HepG2 (cell line): ENCODE data around the gene PDZD8. TPM values are rescaled to one million over a fixed set of nuclear protein-coding genes. Genes with fewer than 3 reads are reported as not detected.

Source experiments
- ATAC-seq: fragments of 200-7000 bp; cut with Tn5 transposase; 3 replicates; pipeline ENCODE4 v1.9.1; 2020; ENCODE audit warnings: mild to moderate bottlenecking, moderate library complexity
- BruUV-seq: library from RNA; stranded (reverse); fragments of 400-500 nt; replicated peaks from 2 replicates; lab custom pipeline; 2021; lab: Mats Ljungman, UMichigan
- CTCF ChIA-PET: fragments of 300-600 bp; formaldehyde crosslinking; extraction: SDS; loops from one replicate; lab custom pipeline; 2021; ENCODE audit warnings: low total read pairs, inconsistent platforms, low intra/inter-chr PET ratio; lab: Yijun Ruan, JAX
- POLR2A ChIA-PET: fragments of 350-600 bp; sonication (Branson Sonifier 250); formaldehyde crosslinking; loops from one replicate; lab custom pipeline; 2020; ENCODE audit warnings: antibody characterized with exemption, inconsistent platforms; lab: Yijun Ruan, JAX
- DNase-seq: peaks from one replicate; pipeline ENCODE4 v3.0.0-alpha.2; 2015; ENCODE audit warnings: low spot score
- FAIRE-seq: peaks from 3 replicates; lab custom pipeline; 2011; peaks lifted over from hg19 to GRCh38; lab: Jason Lieb, UNC
- H2AFZ ChIP-seq: one replicate; pipeline ENCODE4 v1.6.1; 2011; ENCODE audit warnings: low read length, inconsistent platforms
- H3K27ac ChIP-seq: fragments of 300-600 bp; 3 replicates; pipeline ENCODE4 v1.8.0; 2011; ENCODE audit warnings: mixed run types, mild to moderate bottlenecking, mixed read lengths, low read length, inconsistent platforms; ENCODE audit not compliant: insufficient read depth; ENCODE audit errors: extremely low read length
- H3K27me3 ChIP-seq, 2 experiments: fragments of 200-600 bp in 1 of 2; 2 replicates in 1 of 2; 3 replicates in 1 of 2; pipeline versions ENCODE4 v1.6.0 to v1.8.0; 2011; ENCODE audit warnings: low read length in 2 of 2, mild to moderate bottlenecking in 2 of 2, moderate library complexity in 2 of 2, inconsistent platforms in 1 of 2; ENCODE audit not compliant: insufficient read depth in 2 of 2, control insufficient read depth in 1 of 2
- H3K36me3 ChIP-seq, 2 experiments: fragments of 200-600 bp in 1 of 2; replicated peaks in 1 of 2; 2 replicates in 1 of 2; 3 replicates in 1 of 2; pipeline versions ENCODE4 v1.5.1 to v1.8.0; 2011; ENCODE audit warnings: low read length in 2 of 2, inconsistent platforms in 1 of 2; ENCODE audit not compliant: insufficient read depth in 2 of 2, control insufficient read depth in 1 of 2
- H3K4me1 ChIP-seq: 2 replicates; pipeline ENCODE4 v1.5.1; 2012; ENCODE audit warnings: low read length, inconsistent platforms; ENCODE audit not compliant: insufficient read depth
- H3K4me2 ChIP-seq: 2 replicates; pipeline ENCODE4 v1.6.0; 2011; ENCODE audit warnings: low read depth, low read length, inconsistent platforms
- H3K4me3 ChIP-seq, 3 experiments: fragments of 200-600 bp in 1 of 3; sonication (generic), shearing (Covaris generic) in 1 of 3; replicated peaks in 1 of 3; 2 replicates each; pipeline ENCODE4 v1.5.1; 2011 to 2016; ENCODE audit warnings: low read length in 3 of 3, inconsistent platforms in 2 of 3, low read depth in 2 of 3, mild to moderate bottlenecking in 2 of 3, control low read depth in 1 of 3, mixed read lengths in 1 of 3; ENCODE audit not compliant: insufficient read depth in 1 of 3
- H3K79me2 ChIP-seq: one replicate; pipeline ENCODE4 v1.6.1; 2011; ENCODE audit warnings: low read length, inconsistent platforms; ENCODE audit not compliant: insufficient read depth
- H3K9ac ChIP-seq: 2 replicates; pipeline ENCODE4 v1.6.0; 2011; ENCODE audit warnings: mild to moderate bottlenecking, low read depth, low read length, inconsistent platforms; ENCODE audit not compliant: insufficient read depth
- H3K9me3 ChIP-seq: 2 replicates; pipeline ENCODE4 v1.5.1; 2012; ENCODE audit warnings: mild to moderate bottlenecking, low read length
- H4K20me1 ChIP-seq: 2 replicates; pipeline ENCODE4 v1.6.0; 2011; ENCODE audit warnings: inconsistent platforms, mild to moderate bottlenecking, low read length, moderate library complexity; ENCODE audit not compliant: insufficient read depth
- HOXA3 ChIP-seq: sonication (generic); formaldehyde crosslinking; IDR thresholded peaks from 2 replicates; pipeline ENCODE4 v1.5.0; 2020; ENCODE audit warnings: missing genetic modification reagents
- MATR3 ChIP-seq: sonication (generic); formaldehyde crosslinking; IDR thresholded peaks from 2 replicates; pipeline ENCODE4 v1.4.0; 2020; ENCODE audit warnings: missing genetic modification reagents
- NFE2L1 ChIP-seq: sonication (generic); formaldehyde crosslinking; IDR thresholded peaks from 2 replicates; pipeline ENCODE4 v1.4.0; 2020; ENCODE audit warnings: missing genetic modification reagents, mild to moderate bottlenecking, borderline replicate concordance
- ZBTB42 ChIP-seq: sonication (generic); formaldehyde crosslinking; IDR thresholded peaks from 2 replicates; pipeline ENCODE4 v1.5.0; 2020; ENCODE audit warnings: mild to moderate bottlenecking, missing genetic modification reagents
- ZMYM4 ChIP-seq: sonication (generic); formaldehyde crosslinking; IDR thresholded peaks from 2 replicates; pipeline ENCODE4 v1.8.1; 2023; ENCODE audit warnings: mild to moderate bottlenecking, missing genetic modification reagents
- WGBS: methylation state at CpG from one replicate; pipeline ENCODE4 v1.1.6; 2017; ENCODE audit warnings: low lambda C conversion rate; 5-methylcytosine and 5-hydroxymethylcytosine counted together
- in situ Hi-C: cut with HindIII; loops from 2 replicates; pipeline ENCODE4 v1.10.0; 2017; ENCODE audit warnings: low pct_unique_long_range_greater_than_20kb; ENCODE audit not compliant: extremely low pct_ligation_motif_present
- intact Hi-C: fragments of 100-400 bp; cut with micrococcal nuclease; formaldehyde crosslinking; loops from one replicate; pipeline ENCODE4 v1.10.0; 2022; ENCODE audit not compliant: unreplicated experiment
- polyA plus RNA-seq, 8 experiments: library from polyadenylated mRNA; depleted of rRNA in 3 of 8; stranded (reverse) in 7 of 8; unstranded in 1 of 8; fragments of >200 nt; fragmentation: Illumina TruSeq in 4 of 8; extraction: Trizol in 4 of 8; gene quantifications; 2 replicates each; pipeline versions ENCODE4 v1.2.1 to v1.2.3, GENCODE V29; 2011 to 2016; ENCODE audit warnings: low read depth in 4 of 8, missing spikeins in 1 of 8, mixed read lengths in 1 of 8; ENCODE audit not compliant: insufficient read depth in 1 of 8
- total RNA-seq, 5 experiments: library from RNA; depleted of rRNA; stranded (reverse); fragments of >200 nt; fragmentation: Illumina TruSeq; extraction: Trizol; gene quantifications; 2 replicates each; pipeline ENCODE4 v1.2.3, GENCODE V29; 2016; ENCODE audit warnings: low read depth in 1 of 5
- TF ChIP-seq, protein P1 (sequence below): sonication (generic); formaldehyde crosslinking; IDR thresholded peaks from 2 replicates; pipeline ENCODE4 v1.8.1; 2023; ENCODE audit warnings: mild to moderate bottlenecking, missing genetic modification reagents
- TF ChIP-seq, protein P2 (sequence below): sonication (generic); formaldehyde crosslinking; IDR thresholded peaks from 2 replicates; pipeline ENCODE4 v1.4.0; 2020; ENCODE audit warnings: missing genetic modification reagents
- TF ChIP-seq, protein P3 (sequence below): sonication (generic); formaldehyde crosslinking; IDR thresholded peaks from 2 replicates; pipeline ENCODE4 v1.4.0; 2020; ENCODE audit warnings: missing genetic modification reagents
- TF ChIP-seq, protein P4 (sequence below): sonication (generic); formaldehyde crosslinking; IDR thresholded peaks from 2 replicates; pipeline ENCODE4 v1.5.0; 2020; ENCODE audit warnings: missing genetic modification reagents
- TF ChIP-seq, protein P5 (sequence below): sonication (generic); formaldehyde crosslinking; IDR thresholded peaks from 2 replicates; pipeline ENCODE4 v1.4.0; 2020; ENCODE audit warnings: missing genetic modification reagents, mild to moderate bottlenecking, borderline replicate concordance

PDZD8 gene
- total and polyA plus RNA-seq, 2 of the 13 experiments (the other 11 are each of a cell fraction or from before 2014, with no cell fraction given) = 11.2 to 32.0 TPM

DNA sequence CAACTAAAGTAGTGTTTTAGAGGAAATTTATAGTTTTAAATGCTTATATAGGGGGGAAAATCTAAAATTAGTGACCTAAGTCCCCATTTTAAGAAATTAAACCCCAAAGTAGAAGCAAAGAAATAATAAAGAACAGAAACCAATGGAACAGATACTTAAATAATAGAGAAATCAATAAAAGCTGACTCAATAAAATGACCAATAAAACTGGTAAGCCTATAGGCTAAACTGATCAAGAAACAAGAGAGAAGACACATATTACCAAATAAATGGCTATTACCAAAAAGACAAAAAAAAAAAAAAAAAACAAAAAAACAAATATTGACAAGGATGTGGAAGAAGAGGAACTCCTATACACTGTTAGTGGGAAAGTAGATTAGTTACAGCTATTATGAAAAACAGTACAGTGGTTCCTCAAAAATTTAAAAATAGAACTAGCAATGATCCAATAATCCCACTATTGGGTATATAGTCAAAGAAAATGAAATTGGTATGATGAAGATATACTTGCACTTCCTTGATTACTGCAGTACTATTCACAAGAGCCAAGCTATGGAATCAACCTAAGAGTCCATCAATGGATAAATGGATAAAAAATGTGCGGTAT lies 81.1 kb downstream of the PDZD8 start:
- no peak overlapping the region for H3K4me3 ChIP-seq
- BruUV-seq = no TSS peak
- in situ Hi-C loops = no loop called here
- intact Hi-C loops = no loop called here
- peaks cover 3 to 10% of the 10 kb centered on the region in 2 experiments for H3K36me3 ChIP-seq
- no peaks in the 10 kb centered on the region for H3K9me3 ChIP-seq
- ChIA-PET POLR2A (no interaction called here), CTCF (no interaction called here)
- H2AFZ ChIP-seq = no peak overlapping the region
- H3K4me2 ChIP-seq = no peak overlapping the region
- DNase-seq (no peak), ATAC-seq (no peak), FAIRE-seq (no peak)
- no peaks in the 10 kb centered on the region for H4K20me1 ChIP-seq
- no peaks in the 10 kb centered on the region for H3K27me3 ChIP-seq
- no peak overlapping the region for H3K9ac ChIP-seq
- no peaks in the 10 kb centered on the region for H3K4me1 ChIP-seq
- no peak overlapping the region for H3K27ac ChIP-seq
- peaks cover 3% of the 10 kb centered on the region for H3K79me2 ChIP-seq
- 97% methylated on average over 1 of the region's 1 CpG for WGBS
- TF ChIP-seq, protein P1, sequence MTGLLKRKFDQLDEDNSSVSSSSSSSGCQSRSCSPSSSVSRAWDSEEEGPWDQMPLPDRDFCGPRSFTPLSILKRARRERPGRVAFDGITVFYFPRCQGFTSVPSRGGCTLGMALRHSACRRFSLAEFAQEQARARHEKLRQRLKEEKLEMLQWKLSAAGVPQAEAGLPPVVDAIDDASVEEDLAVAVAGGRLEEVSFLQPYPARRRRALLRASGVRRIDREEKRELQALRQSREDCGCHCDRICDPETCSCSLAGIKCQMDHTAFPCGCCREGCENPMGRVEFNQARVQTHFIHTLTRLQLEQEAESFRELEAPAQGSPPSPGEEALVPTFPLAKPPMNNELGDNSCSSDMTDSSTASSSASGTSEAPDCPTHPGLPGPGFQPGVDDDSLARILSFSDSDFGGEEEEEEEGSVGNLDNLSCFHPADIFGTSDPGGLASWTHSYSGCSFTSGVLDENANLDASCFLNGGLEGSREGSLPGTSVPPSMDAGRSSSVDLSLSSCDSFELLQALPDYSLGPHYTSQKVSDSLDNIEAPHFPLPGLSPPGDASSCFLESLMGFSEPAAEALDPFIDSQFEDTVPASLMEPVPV (CRISPR knock-in tag) = no peak
- TF ChIP-seq MATR3 (CRISPR knock-in tag) (no peak), HOXA3 (CRISPR knock-in tag) (no peak), NFE2L1 (no peak), ZBTB42 (CRISPR knock-in tag) (no peak), ZMYM4 (no peak)
- TF ChIP-seq, protein P2, sequence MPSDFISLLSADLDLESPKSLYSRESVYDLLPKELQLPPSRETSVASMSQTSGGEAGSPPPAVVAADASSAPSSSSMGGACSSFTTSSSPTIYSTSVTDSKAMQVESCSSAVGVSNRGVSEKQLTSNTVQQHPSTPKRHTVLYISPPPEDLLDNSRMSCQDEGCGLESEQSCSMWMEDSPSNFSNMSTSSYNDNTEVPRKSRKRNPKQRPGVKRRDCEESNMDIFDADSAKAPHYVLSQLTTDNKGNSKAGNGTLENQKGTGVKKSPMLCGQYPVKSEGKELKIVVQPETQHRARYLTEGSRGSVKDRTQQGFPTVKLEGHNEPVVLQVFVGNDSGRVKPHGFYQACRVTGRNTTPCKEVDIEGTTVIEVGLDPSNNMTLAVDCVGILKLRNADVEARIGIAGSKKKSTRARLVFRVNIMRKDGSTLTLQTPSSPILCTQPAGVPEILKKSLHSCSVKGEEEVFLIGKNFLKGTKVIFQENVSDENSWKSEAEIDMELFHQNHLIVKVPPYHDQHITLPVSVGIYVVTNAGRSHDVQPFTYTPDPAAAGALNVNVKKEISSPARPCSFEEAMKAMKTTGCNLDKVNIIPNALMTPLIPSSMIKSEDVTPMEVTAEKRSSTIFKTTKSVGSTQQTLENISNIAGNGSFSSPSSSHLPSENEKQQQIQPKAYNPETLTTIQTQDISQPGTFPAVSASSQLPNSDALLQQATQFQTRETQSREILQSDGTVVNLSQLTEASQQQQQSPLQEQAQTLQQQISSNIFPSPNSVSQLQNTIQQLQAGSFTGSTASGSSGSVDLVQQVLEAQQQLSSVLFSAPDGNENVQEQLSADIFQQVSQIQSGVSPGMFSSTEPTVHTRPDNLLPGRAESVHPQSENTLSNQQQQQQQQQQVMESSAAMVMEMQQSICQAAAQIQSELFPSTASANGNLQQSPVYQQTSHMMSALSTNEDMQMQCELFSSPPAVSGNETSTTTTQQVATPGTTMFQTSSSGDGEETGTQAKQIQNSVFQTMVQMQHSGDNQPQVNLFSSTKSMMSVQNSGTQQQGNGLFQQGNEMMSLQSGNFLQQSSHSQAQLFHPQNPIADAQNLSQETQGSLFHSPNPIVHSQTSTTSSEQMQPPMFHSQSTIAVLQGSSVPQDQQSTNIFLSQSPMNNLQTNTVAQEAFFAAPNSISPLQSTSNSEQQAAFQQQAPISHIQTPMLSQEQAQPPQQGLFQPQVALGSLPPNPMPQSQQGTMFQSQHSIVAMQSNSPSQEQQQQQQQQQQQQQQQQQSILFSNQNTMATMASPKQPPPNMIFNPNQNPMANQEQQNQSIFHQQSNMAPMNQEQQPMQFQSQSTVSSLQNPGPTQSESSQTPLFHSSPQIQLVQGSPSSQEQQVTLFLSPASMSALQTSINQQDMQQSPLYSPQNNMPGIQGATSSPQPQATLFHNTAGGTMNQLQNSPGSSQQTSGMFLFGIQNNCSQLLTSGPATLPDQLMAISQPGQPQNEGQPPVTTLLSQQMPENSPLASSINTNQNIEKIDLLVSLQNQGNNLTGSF (CRISPR knock-in tag) = no peak
- TF ChIP-seq, protein P3, sequence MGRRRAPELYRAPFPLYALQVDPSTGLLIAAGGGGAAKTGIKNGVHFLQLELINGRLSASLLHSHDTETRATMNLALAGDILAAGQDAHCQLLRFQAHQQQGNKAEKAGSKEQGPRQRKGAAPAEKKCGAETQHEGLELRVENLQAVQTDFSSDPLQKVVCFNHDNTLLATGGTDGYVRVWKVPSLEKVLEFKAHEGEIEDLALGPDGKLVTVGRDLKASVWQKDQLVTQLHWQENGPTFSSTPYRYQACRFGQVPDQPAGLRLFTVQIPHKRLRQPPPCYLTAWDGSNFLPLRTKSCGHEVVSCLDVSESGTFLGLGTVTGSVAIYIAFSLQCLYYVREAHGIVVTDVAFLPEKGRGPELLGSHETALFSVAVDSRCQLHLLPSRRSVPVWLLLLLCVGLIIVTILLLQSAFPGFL (CRISPR knock-in tag) = no peak
- TF ChIP-seq, protein P4, sequence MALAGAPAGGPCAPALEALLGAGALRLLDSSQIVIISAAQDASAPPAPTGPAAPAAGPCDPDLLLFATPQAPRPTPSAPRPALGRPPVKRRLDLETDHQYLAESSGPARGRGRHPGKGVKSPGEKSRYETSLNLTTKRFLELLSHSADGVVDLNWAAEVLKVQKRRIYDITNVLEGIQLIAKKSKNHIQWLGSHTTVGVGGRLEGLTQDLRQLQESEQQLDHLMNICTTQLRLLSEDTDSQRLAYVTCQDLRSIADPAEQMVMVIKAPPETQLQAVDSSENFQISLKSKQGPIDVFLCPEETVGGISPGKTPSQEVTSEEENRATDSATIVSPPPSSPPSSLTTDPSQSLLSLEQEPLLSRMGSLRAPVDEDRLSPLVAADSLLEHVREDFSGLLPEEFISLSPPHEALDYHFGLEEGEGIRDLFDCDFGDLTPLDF (CRISPR knock-in tag) = no peak
- TF ChIP-seq, protein P5, sequence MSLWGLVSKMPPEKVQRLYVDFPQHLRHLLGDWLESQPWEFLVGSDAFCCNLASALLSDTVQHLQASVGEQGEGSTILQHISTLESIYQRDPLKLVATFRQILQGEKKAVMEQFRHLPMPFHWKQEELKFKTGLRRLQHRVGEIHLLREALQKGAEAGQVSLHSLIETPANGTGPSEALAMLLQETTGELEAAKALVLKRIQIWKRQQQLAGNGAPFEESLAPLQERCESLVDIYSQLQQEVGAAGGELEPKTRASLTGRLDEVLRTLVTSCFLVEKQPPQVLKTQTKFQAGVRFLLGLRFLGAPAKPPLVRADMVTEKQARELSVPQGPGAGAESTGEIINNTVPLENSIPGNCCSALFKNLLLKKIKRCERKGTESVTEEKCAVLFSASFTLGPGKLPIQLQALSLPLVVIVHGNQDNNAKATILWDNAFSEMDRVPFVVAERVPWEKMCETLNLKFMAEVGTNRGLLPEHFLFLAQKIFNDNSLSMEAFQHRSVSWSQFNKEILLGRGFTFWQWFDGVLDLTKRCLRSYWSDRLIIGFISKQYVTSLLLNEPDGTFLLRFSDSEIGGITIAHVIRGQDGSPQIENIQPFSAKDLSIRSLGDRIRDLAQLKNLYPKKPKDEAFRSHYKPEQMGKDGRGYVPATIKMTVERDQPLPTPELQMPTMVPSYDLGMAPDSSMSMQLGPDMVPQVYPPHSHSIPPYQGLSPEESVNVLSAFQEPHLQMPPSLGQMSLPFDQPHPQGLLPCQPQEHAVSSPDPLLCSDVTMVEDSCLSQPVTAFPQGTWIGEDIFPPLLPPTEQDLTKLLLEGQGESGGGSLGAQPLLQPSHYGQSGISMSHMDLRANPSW = no peak
